IPS-18c (cell line): ENCODE results near the gene NMS.

Experiments
- H3K4me3 ChIP-seq: 2 replicates; pipeline ENCODE4 v1.7.0; 2013; ENCODE audit warnings: low read depth, mild to moderate bottlenecking, low read length, moderate library complexity; ENCODE audit not compliant: insufficient read depth
- H3K9me3 ChIP-seq: one replicate; pipeline ENCODE4 v1.6.1; 2013; ENCODE audit warnings: mild to moderate bottlenecking, low read length, moderate library complexity; ENCODE audit not compliant: control insufficient read depth, insufficient read depth

Gene NMS

DNA sequence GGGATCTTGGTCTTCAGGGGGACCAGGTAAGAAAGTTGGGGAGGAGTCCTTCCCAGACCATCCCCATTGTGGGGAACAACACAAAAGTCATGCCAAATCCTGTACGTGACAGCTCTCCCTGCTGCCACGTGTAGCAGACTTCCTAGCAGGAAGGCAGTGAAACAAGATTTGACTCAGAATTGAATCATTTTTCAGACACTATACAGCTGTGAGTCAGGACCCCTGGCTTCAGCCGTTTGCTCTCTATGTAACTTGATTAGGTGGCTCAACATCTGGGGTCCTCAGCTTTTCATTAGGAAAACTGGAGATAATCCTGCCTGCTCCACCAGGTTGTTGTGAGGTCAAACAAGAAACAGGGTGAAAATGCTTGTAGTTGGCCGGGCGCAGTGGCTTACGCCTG lies 59.6 kb downstream of the NMS start:
- H3K9me3 ChIP-seq: no peaks in the 10 kb centered on the region
- H3K4me3 ChIP-seq: no peak overlapping the region
